ENCODE data around the gene METRN.
"Not testable (repeated sequence)": the region's sequence is repeated elsewhere in the genome, so short reads cannot be mapped to it uniquely, and the experiment has no call there.

METRN gene

GRCh38 chr16:678209-678857, 36.6 kb upstream of the METRN start:
- no peak for DNase-seq

GRCh38 chr16:678858-679813, 35.8 kb upstream of the METRN start:
- DNase-seq = no peak

- DNase-seq = no peak
These were observed 34.9 kb upstream of the METRN start, which contains the start of gene STUB1 for GRCh38 chr16:679814-680624. Gene STUB1 (plus strand): TSS chr16:680410. CDS start chr16:680526, 116 bp downstream.

DNA sequence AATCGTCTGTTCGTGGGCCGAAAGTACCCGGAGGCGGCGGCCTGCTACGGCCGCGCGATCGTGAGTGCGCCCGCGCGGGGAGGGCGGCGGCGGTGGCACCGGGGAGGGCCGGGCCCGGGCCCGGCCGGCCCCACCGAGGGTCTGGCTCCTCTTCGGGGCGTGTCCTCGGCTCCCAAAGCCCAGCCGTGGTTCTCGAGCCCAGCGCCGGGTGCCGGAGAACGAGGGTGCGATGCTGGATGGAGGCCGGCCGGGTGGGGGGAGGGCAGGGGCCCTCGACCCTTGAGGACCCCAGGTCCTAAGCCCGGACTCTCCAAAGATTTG, 34.3 kb upstream of the METRN start:
- no peak for DNase-seq

DNA sequence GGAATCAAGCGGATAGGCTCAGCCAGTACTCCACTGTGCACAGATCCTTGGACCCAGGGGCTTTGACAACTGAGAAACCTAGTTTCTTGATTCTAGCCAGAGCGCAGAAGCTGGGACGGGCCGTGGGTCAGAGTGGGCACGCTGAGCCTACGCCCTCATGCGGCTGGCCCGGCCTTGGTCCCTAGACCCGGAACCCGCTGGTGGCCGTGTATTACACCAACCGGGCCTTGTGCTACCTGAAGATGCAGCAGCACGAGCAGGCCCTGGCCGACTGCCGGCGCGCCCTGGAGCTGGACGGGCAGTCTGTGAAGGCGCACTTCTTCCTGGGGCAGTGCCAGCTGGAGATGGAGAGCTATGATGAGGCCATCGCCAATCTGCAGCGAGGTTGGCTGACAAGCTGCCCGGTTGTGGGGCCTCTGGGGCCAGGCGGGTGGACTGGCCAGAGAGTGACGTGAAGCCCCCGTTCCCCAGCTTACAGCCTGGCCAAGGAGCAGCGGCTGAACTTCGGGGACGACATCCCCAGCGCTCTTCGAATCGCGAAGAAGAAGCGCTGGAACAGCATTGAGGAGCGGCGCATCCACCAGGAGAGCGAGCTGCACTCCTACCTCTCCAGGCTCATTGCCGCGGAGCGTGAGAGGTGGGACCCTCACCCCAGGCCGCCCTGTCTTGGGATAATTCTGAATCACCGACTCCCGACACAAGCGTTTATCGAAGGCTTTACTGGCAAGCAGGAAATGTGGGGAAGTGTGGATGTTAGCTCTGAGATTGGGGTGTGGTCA, 33.8 kb upstream of the METRN start:
- DNase-seq = no peak

DNA sequence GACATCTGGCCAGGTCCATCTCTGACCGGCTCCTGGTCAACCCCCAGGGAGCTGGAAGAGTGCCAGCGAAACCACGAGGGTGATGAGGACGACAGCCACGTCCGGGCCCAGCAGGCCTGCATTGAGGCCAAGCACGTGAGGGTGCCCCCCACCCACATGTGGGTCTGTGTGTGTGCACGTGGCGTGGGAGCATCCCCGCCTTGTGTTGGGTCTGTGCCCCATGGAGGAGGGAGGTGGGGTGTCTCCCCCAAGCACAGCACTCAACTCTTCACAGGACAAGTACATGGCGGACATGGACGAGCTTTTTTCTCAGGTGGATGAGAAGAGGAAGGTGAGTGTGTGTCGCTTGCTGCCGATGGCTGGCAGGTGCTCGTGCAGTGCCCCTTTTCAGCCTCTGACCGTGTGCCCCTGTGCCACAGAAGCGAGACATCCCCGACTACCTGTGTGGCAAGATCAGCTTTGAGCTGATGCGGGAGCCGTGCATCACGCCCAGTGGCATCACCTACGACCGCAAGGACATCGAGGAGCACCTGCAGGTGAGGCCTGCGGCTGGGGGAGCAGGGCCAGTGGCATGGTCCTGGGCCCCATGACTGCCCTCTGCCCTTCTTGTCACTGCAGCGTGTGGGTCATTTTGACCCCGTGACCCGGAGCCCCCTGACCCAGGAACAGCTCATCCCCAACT, 33.0 kb upstream of the METRN start:
- no peak for DNase-seq

DNA sequence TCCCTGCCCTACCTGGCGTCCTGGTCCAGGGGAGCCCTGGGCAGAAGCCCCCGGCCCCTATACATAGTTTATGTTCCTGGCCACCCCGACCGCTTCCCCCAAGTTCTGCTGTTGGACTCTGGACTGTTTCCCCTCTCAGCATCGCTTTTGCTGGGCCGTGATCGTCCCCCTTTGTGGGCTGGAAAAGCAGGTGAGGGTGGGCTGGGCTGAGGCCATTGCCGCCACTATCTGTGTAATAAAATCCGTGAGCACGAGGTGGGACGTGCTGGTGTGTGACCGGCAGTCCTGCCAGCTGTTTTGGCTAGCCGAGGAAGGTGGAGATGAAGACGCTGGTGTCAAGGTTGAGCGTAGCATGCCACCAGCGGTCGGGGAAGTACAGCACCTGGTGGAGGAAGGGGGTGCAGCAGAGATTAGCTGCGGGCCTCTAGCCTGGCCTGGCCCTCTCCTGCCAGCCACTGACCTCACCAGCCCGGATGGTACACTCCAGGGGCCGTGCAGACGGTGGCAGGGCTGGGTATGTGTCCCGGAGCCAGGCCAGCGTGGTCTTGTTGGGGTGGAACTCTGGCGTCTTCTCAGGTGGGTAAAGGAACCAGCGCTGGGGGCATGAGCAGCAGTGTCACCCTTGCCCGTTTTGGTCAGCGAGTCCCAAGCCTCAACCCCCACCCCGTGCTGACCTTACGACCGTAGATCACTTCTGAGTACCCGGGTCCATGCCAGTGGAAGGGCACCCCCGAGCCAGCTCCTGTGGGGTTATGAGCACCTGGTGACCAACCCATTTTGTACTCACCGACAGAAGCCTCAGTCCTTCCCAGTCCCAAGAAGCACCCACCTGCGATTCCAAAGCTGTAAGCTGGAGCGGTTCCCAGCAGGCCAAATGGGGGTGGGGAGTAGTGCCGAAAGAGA, 32.2 kb upstream of the METRN start:
- no peak for DNase-seq

- DNase-seq = no peak
These were observed 31.4 kb upstream of the METRN start for GRCh38 chr16:683396-684070.

GRCh38 chr16:684071-684794, 30.7 kb upstream of the METRN start, which contains the start of gene JMJD8:
Gene JMJD8 (minus strand): TSS chr16:684334. CDS start chr16:684319, 15 bp downstream.
- DNase-seq = peak; percentile 85

GRCh38 chr16:684961-685696, 29.8 kb upstream of the METRN start:
- DNase-seq = no peak

DNA sequence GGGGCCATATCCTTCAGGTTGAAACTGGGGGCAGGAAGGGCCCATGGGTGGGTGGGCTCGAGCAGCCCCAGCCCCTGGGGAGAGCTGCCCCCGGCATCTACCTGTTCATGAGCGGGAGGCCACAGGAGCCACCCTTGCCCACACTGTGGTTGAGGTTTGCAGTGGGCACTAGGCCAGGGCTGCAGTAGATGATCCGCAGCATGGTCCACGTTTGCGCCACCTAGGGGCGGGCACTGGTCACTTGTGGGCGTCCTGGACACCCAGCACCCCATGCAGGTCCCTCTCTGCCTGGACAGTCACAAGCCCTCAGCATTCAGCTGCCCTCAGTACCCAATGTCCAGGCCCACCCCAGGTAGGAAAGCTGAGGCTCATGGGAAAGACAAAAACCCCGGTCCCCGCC, 29.0 kb upstream of the METRN start:
- DNase-seq = no peak

GRCh38 chr16:686459-687260, 28.3 kb upstream of the METRN start:
- no peak for DNase-seq

- no peak for DNase-seq
These were observed 27.4 kb upstream of the METRN start for GRCh38 chr16:687499-687898.

GRCh38 chr16:689175-689897, 25.6 kb upstream of the METRN start:
- no peak for DNase-seq

DNA sequence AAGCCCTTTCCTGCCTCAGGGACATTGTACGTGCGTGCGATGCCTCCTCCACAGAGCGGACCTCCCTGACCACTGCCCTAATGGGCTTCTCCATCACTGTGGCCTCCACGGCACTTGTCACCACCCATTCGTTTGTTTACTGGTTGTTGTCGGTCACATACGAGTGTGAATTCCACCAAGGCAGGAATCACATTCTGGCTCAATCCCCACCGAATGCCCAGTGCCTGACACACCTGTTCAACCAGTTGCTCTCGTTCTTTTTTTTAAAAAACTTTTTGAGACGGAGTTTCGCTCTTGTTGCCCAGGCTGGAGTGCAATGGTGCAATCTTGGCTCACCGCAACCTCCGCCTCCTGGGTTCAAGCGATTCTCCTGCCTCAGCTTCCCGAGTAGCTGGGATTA, 23.7 kb upstream of the METRN start:
- DNase-seq = not testable (repeated sequence)

GRCh38 chr16:692356-693108, 22.4 kb upstream of the METRN start:
- DNase-seq = no peak

All from NCI-H1048 (cell line).